GM18861 (cell line): ENCODE data around the gene ALX1.

Source experiments
- ATAC-seq: cut with Tn5 transposase; IDR thresholded peaks from one replicate; pipeline ENCODE4 v1.9.1; 2021; ENCODE audit not compliant: unreplicated experiment

The ALX1 gene

DNA sequence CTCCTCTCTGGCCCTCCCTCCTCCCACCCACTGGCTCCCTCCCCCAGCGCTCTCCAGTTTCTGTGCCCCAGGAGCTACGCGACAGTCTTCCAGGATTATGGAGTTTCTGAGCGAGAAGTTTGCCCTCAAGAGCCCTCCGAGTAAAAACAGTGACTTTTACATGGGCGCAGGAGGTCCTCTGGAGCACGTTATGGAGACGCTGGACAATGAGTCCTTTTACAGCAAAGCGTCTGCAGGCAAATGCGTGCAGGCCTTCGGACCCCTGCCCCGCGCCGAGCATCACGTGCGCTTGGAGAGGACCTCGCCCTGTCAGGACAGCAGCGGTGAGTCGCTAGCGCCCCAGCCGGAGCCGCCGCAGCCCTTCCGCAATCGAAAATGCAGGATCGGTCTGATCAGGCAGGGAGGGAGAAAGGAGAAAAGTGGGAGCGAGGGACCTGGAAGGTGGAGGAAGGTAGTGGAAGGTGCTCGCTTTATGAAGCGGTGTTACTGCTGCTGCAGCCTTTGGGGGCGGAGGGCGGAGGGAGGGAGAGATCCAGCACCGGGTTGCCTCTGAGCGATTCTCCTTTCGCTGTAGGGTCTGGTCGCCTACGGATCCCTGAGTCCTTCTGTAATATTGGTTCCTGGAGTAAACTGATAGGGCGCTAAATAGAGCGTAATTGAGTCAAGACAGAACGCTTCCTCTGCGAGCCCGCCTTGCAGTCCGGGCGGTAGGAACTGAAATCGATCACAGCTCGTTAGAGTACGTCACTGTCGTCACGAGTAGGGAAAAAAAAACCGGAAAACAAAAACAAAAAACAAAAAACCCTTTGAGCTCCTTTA, at the start of gene ALX1:
Gene ALX1, plus strand, starts transcription at position 56 of the 819 bp plus-strand sequence. Its CDS starts 42 bp downstream, at position 98.
- ATAC-seq: no peak

DNA sequence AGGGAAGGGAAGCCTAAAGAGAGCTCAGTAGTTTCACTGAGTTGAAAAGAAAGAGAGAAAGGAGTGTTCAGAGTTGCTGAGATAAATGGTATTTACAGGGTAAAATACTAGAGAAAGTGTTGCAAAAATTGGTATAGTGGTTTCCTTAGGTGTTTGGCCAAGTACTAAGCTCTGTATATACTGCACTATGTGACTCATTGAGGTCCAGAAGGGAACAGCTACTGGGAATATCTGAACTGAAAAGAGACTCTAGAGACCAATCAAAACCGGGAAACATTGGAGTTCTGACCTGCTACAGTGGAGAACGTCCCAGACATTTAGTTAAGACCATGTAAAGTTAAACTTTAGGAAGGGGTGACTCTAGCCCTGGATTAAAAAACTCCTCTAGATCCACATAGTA, 42.7 kb upstream of the ALX1 start:
- ATAC-seq: no peak

- no peak for ATAC-seq
Measured at GRCh38 chr12:85244561-85244960, 35.5 kb upstream of the ALX1 start.

DNA sequence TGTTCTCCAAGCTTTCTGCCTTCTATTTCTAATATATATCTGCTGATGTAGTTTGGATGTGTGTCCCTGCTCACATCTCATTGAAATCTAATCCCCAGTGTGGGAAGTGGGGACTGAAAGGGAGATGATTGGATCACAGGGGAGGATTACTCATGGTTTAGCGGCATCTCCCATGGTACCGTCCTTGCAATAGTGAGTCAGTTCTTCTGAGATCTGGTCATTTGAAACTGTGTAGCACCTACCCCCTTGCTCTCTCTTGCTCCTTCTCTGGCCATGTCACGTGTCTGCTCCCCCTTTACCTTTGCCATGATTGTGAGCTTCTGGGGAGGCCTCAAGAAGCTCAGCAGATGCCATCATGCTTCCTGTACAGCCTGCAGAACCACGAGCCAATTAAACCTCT, 26.2 kb upstream of the ALX1 start:
- ATAC-seq: no peak

DNA sequence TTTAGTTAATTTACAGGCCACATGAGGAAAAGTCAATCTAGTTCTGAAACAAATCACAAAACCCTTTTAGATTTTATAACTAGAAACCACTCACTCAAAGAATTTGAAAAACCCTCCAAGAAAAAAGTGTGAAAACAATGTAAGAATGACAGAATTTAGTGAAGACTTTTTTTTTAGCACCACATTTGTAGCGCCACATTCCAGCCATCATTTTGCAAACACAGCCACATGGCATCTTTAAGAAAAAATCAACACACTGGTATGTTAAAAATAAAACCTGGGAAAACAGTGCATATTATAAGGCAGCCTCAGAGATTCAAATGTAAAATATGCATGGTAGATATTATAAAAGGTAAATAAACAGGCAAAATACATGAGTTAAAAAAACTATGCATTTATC, 22.3 kb upstream of the ALX1 start:
- no peak for ATAC-seq

DNA sequence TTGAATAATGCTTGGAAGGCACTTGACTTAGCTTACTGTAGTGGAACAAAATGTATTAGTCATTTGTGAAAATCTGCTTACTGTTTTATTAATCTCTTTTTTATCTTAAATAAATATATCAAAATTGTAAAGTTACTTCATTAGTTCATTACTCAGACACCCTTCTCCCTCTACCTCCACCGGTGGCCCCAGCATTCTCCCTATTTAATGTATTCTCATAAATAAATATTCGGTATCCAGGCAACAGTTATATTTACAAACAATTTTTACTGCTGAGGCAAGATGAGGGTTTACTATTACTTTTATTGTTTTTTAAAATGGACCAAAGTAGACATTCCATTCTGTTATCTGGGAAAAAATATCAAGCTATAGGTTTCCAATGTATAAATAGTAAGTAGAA, 19.6 kb upstream of the ALX1 start:
- no peak for ATAC-seq

DNA sequence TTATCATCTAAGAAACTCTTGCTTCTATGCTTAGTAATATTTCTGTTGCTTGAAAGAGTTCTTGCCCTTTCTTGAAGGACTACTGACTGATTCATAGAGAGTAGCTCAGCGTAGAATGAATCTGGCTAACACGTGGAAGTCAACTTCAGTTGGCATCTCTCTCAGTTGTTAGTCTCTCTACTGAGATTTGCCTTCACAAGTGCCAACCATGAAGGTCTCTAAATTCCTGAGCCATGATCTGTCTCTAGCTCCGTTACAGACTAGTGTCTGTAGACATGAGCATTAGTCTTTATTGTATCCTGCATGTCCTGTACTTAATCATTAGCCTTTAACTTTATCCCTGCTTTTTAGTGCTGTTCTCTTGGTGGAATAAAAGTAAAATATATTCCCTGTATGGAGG, 19.1 kb upstream of the ALX1 start:
- no peak for ATAC-seq

DNA sequence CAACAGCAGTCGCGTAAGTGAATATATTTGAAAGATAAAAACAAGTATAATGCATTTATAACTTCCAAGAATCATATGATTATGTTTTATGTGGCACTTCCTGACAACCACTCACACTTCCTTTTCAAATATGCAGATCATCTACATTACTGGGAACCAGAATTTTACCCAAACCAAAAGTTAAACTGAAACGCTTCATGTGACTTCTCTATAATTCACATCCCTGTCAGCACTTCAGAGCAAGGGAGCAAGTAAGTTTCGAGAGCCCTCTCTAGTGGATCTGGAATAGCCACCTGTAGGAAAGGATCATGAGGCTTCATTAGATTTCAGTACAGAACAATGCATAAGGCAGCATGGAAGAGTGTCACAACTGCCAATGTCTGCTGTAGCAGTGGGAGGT, 13.7 kb upstream of the ALX1 start:
- no peak for ATAC-seq

DNA sequence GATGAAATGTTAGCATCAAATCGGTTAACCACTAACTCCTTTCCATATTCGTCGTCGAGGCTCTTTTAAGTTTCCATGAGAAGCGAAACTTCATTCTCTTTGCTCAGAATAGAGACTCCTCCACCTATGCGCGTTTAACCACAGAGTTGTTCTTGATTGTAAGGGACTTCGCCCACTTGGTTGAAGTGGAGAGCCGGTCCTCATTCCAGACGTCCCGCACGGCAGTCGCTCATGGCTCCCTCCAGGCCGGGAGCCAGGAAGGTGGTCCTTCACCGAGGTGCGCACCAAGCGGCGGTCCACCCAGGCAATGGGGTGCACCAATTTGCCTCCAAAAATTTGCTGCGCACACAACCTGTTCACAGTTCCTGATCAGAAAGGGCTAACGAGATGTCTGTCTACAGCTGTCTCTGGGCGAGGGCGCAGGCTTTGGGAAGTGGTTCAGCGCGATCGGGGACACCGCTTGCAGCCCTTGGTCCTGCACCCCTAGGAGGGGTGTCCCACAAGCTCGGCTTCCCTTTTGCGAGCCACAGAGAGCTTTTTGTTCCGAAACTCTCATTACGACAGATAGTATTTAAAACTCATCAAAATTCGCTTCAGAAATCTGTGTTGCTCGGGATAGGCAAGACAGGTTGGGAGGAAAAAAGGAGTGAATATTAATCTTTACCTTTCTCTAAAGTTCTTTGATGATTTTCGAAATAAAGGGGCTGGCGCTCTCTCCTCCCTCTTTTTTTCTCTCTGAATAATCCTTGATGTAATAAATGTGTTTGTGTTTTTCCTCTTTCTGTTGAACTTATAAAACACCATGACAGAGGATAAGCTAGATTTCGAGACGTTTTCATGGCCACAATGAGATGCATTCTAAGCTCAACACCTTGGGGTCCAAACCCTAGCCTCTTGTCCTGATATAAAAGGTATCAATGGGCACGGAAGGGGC, 6.4 kb upstream of the ALX1 start:
- ATAC-seq: no peak

- ATAC-seq: no peak
Measured at GRCh38 chr12:85274315-85274651, 5.7 kb upstream of the ALX1 start.

DNA sequence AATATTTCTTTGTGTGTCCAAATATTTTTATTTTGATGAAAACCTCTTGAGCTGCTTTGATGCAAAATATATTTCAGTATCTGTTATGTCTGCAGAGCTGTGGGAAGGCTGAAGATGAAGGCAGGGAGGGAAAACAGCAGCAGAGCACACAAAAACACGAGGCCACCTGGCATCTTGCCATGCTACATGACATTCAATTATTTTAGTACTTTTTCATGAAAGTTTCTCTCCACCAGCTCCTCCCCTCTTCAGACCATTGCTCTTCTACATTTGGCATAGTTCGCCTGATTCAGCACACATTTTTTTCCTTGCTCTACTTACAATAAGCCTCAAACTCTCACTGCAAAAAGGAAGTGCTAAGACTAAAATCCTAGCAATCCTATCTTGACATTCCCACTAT, 4.6 kb upstream of the ALX1 start:
- ATAC-seq: no peak

- ATAC-seq: no peak
Measured at GRCh38 chr12:85277191-85277590, 2.8 kb upstream of the ALX1 start.

GRCh38 chr12:85277900-85278597, 2.0 kb upstream of the ALX1 start:
- no peak for ATAC-seq

DNA sequence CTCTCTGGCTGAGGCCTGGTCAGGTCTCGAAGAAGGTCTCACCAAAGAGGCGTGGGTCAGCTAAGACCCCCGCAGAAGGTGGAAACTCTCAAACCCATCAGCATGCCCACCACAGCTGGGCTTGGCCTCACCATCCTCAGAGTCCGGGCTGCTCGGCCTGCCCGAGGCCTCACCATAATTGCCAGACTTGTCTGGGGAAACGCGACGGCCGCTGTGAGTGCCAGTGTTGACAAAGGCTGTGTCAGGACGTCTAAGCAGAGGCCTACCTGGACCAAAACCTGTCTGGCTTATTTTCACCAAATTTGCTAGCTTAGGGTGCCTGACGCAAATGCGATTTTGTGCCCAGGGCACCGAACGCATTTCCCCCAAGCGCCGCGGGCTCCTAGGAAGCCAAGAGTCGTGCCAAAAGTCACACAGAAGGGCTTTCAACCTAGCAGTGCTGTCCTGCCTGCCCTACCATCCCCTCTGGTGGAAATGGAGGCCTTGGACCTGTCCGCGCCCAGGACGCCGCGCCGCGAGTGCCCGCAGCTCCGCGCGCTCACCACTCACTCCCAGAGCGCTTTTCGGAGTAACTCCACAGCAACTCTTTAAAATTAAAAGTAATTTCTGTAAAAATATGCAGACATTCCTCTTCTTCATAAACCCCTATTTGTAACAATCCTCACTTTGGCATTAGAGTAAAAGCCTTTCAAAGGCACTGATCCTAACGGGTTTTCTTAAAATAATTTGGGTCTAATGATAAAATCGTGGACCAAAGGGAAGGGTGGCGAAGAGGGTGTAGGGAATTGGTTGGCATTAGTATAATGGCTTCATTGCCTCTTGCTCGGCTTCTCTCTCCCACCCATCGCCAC, 1.2 kb upstream of the ALX1 start:
- ATAC-seq: no peak

DNA sequence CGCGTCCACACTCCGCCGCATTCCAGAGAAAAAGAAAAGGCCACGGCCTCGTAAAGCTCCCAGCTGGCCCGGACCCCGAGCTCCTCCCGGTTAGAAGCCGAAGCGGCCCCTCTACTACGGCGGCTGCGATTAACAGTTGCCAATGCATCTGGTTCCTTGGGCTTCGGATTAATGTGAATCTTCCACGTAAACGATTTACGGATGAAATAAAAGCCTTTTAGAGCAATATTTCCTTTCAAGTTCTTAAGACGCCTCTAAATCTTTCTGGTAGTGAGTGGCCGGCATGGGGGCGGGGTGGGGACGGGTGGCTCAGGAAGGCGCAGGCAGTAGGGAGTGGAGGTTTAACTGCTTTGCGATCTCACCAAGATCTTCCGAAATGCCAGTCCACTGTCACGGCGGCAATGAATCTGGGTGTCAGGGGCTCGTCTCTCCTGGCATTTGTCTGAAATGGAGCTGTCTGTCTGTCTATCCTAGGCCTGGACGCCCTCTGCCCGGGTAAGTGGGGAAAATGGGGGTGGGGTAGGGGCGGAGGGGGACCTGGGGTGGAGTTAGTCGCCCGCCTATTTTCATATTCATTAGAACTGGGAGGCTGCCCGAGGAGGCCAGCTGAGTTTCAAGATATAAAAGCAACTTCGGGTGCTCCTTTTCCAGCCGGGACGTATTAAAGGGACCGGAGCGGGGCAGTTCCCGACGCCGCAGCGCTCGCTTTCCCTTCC, 413 bp upstream of the ALX1 start:
- no peak for ATAC-seq

- no peak for ATAC-seq
Measured at GRCh38 chr12:85280984-85281630, 1.1 kb downstream of the ALX1 start.

DNA sequence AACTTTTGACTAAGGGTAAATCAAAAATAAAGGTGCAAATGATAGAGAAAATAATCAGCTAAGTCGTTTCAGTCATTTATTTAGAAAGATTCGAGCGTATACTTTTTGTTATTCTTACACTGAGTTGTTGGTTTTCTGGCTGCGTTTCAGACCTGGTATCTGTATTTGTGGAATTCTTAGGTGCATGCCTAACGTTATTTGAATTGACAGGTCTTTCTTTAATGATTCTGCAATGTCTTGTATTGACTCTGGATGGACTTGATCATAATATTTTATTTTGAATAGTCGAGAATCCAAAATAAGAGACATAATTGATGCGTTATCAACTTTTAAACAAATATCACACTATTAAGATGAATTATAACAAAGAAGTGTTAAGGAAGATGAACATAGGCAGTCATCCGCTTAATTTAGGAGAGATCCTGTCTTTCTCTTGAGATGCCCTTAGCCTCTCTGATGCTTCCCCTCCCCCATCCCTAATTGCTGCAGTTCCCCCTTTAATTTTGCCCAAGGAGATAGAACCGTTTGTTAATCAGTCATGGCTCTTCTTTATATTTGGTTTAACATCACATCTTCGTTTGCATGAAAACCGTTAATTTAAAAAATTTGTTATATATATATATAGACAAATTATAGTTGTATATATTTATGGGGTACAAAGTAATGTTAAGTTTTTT, 1.8 kb downstream of the ALX1 start:
- ATAC-seq: no peak

DNA sequence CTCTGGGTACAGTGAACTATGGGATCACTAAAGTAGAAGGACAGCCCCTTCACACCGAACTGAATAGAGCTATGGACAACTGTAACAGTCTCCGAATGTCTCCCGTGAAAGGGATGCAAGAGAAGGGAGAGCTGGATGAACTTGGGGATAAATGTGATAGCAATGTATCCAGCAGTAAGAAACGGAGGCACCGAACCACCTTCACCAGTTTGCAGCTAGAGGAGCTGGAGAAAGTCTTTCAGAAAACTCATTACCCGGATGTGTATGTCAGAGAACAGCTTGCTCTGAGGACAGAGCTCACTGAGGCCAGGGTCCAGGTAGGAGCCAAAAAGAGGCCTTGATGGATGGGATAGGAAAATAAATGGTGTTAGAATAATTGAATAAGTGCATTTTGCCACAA, 3.5 kb downstream of the ALX1 start:
- ATAC-seq: no peak

GRCh38 chr12:85296362-85296761, 16.3 kb downstream of the ALX1 start:
- ATAC-seq: no peak
